H1 (cell line): ENCODE results near the gene CIC.

Experiments used
- CHD2 ChIP-seq: IDR thresholded peaks from 2 replicates; pipeline ENCODE4 v1.6.1; 2012; ENCODE audit warnings: low read length, improper control_type of control experiment
- JUND ChIP-seq: IDR thresholded peaks from 2 replicates; pipeline ENCODE4 v1.6.1; 2011; ENCODE audit warnings: mild to moderate bottlenecking, improper control_type of control experiment, low read length
- POLR2A ChIP-seq, 2 experiments: IDR thresholded peaks; 1 replicate in 1 of 2; 2 replicates in 1 of 2; pipeline ENCODE4 v1.6.1; 2011; ENCODE audit warnings: low read depth in 2 of 2, low read length in 2 of 2, mild to moderate bottlenecking in 2 of 2; ENCODE audit errors: control extremely low read depth in 1 of 2
- RFX5 ChIP-seq: IDR thresholded peaks from 2 replicates; pipeline ENCODE4 v1.6.1; 2011; ENCODE audit warnings: low read depth, low read length, improper control_type of control experiment, borderline replicate concordance
- SIX5 ChIP-seq: IDR thresholded peaks from 2 replicates; pipeline ENCODE4 v1.6.1; 2011; ENCODE audit warnings: mild to moderate bottlenecking, low read depth, low read length
- TF ChIP-seq, protein P1 (sequence below), 3 experiments: IDR thresholded peaks; 1 replicate in 2 of 3; 2 replicates in 1 of 3; pipeline versions ENCODE4 v1.5.1 to v1.6.1; 2011; ENCODE audit warnings: low read length in 3 of 3, mild to moderate bottlenecking in 3 of 3, inconsistent platforms in 2 of 3, low read depth in 1 of 3, moderate library complexity in 1 of 3; ENCODE audit not compliant: insufficient read depth in 1 of 3; ENCODE audit errors: control extremely low read depth in 1 of 3

DNA sequence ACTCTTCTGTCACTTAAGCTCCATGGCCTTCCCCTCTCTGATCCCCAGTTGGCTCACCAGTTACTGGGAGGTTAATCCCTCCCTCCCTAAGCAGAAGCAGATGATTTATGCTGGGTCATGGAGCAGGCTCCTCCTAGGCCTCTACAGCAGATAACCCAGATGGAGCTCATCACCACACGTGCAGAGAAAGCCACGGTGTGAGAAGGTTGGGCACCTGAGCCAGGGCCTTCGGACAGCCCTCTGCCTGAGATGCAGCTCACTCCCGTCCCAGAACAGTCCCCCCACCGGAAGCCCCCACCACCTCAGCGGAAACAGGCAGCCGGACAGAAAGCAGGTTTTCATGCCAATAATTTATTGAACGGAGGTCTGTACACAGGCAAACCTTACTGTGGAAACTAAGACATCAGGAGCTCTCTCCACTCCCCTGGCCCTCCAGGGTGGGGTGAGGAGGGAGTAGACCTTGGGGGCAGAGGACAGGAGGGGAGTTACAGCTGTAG, 39.1 kb upstream of the CIC start:
- TF ChIP-seq, protein P1, sequence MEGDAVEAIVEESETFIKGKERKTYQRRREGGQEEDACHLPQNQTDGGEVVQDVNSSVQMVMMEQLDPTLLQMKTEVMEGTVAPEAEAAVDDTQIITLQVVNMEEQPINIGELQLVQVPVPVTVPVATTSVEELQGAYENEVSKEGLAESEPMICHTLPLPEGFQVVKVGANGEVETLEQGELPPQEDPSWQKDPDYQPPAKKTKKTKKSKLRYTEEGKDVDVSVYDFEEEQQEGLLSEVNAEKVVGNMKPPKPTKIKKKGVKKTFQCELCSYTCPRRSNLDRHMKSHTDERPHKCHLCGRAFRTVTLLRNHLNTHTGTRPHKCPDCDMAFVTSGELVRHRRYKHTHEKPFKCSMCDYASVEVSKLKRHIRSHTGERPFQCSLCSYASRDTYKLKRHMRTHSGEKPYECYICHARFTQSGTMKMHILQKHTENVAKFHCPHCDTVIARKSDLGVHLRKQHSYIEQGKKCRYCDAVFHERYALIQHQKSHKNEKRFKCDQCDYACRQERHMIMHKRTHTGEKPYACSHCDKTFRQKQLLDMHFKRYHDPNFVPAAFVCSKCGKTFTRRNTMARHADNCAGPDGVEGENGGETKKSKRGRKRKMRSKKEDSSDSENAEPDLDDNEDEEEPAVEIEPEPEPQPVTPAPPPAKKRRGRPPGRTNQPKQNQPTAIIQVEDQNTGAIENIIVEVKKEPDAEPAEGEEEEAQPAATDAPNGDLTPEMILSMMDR (IDR thresholded peaks at IDR 0.05; ENCODE audit: control extremely low read depth in 1 of 3, insufficient read depth in 1 of 3, low read depth in 1 of 3, low read length in 3 of 3): no peak
- no peak for TF ChIP-seq RFX5
- TF ChIP-seq CHD2: no peak
- no peak for TF ChIP-seq SIX5
- TF ChIP-seq JUND: no peak
- no peak for TF ChIP-seq POLR2A (IDR thresholded peaks at IDR 0.05; ENCODE audit: control extremely low read depth in 1 of 2, low read depth in 2 of 2, low read length in 2 of 2)
